SIG-M5 (cell line): ENCODE measurements around the gene MGMT.

Source experiments
- DNase-seq: peaks from one replicate; lab custom pipeline; 2025; lab: John Stamatoyannopoulos, UW

MGMT gene

DNA sequence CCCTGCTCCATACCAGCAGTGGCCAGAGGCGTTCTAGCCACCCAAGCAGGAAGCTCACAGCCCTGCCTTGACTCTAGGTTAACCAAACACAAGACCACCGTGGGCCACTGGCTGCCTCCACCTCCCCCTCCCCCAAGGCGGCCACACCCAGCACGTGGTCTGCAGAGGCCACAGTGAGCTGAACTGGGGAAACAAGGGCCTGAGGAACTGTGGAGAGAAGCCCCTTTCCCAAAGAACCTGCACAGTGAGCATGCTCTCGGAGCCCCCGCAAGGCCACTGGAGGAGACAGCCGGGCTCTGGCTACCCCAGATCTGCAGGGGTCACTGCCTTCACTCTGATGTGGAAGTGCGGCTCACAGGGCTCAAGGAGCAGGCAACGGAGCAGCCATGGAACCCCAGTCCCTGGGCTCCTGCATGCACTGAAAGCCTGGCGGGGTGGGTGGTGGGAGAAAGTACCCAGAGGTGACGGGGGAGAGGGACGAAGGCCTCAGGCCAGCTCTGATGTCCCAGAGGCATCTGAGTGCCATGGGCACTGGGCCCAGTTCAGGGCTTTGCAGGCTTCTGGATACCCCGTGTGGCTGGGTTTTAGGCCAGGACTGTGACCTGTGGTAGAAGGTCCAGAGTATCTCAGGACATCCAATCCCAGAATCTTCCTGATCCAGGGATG is 307.8 kb downstream of the MGMT start:
- no peak for DNase-seq

DNA sequence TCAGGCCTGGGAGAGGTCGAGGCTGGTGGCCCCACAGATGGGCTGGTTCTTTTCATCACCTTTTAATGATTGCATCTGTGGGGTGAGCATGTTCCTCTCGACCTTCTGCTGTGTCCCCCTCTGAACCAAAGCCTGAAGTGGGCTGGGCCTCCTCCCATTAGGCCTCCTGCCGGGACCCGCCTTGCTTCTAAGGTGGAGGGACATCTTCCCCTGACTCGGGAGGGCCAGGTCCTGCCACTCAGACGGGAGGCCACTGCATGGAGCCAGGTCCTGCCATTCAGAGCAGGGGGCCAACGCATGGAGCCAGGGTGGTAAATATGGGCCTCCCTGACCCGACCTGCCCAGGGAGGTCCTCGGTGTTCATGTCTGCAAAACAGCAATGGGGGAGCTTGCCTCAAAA is 308.6 kb downstream of the MGMT start:
- DNase-seq = no peak

- no peak for DNase-seq
Observed at GRCh38 chr10:129777687-129778086, 310.6 kb downstream of the MGMT start.

DNA sequence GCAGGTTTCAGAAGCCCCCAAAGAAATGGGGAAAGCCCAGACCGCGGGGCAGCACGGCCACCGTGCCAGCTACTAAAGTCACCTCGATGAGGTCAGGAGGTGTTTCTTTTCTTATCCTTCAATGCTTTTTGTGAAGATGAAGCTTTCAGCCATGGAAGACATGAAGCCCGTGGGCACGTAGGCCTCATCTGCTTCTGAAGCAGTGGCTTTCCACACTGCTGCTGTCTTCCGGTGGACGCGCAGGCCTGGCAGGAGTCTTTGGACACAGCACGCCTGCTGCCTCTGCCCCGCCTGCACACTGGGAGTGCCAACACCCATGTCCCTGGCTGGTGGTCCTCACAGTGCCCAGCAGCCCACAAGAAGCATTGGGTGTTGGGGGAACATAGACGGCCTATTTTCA is 311.5 kb downstream of the MGMT start:
- no peak for DNase-seq

- no peak for DNase-seq
Observed at GRCh38 chr10:129779126-129780111, 312.4 kb downstream of the MGMT start.

GRCh38 chr10:129780198-129780597 is 313.2 kb downstream of the MGMT start:
- no peak for DNase-seq

- no peak for DNase-seq
Observed at GRCh38 chr10:129780901-129781795, 314.1 kb downstream of the MGMT start.

DNA sequence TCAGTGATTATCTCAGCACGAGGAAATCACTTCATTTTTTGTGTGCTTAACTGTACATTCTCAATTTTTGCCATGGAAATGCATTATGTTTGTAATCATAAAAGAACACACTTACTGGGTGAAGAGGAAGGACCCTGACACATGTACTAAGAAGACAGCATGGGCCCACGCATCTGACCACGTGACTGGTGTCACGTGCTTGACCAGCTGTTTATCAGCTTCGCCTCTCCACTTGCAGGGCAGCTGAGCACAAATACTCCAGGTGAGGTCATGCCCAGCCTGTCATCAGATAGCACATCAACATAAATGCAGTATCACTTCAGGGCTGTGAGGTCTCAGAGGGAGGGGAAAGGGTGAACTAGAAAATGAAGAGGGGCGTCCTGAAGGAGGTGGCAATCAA is 317.2 kb downstream of the MGMT start:
- no peak for DNase-seq

- no peak for DNase-seq
Observed at GRCh38 chr10:129784891-129785290, 317.9 kb downstream of the MGMT start.

DNA sequence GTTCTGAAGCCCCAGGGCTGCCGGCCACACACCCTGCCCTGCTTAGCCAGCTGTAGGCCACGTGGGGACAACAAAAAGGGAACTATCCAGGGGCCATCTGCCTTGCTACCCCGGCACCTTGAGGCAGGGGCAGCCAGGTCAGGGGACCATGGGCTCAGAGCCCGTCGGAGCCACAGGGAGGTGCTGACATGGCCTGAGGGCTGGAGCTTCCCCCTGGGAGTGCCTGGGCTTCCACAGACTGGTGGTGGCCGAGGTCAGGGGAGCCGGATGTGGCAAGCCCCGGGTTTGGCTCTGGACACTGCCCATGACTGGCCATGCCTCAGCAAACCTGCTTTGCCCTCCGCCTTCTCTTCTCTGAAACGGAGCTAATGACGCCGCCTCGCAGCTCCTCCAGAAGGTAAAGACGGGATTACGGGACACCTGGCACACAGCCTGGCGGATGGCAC is 318.5 kb downstream of the MGMT start:
- no peak for DNase-seq

GRCh38 chr10:129786216-129786615 is 319.2 kb downstream of the MGMT start:
- DNase-seq = no peak

DNA sequence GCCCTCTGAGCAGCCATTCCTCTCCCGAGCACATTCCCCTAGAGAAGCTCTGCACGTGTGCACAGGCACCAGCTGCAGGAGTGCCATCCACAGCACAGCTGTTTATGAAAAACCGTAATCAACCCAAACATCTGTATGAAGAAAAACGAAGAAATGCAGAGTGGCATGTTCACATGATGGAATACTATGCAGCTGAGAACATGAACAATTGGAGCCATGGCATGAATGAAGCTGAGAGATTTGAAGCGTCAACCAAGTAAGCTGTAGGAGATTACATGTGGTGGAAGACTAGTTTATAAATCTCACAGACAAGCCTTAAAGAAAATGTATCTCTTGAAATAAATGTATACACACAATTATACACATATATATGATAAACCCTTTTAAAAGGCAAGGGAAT is 320.5 kb downstream of the MGMT start:
- DNase-seq = no peak

- DNase-seq = no peak
Observed at GRCh38 chr10:129788215-129788614, 321.2 kb downstream of the MGMT start.

DNA sequence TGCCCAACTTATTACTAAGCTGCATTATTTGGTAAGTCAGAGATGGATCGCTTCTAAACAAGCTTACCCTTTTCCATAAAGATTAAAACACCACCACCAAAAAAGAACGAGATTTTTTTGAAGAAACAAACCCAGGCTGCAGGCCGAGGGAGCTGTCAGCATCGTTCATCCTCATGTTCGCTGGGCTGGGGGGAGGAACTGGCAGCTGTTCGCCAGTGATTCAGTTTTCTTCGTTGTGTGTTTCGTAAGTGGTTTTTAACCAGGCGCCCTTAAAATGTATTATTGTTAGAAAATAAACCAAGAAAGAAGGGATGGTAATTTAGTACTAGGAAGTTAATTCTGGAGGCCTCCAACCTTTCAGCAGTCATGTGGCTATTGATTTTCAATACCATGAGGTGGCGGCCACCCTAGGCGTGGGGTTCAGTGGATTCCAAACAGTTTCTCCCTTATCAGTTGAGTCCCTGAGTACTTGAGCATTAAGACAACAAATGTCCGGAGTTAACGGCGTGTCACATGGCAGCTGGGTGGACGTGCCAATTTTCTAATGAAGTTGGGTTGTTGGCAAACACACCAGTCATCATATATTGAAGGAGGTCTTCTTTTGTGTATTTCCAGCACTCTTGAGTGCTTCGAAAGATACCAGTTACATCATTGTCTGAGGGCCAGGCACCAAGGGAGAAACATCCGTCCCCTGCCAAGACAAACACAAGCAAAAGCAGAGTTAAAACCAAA is 323.8 kb downstream of the MGMT start:
- no peak for DNase-seq

DNA sequence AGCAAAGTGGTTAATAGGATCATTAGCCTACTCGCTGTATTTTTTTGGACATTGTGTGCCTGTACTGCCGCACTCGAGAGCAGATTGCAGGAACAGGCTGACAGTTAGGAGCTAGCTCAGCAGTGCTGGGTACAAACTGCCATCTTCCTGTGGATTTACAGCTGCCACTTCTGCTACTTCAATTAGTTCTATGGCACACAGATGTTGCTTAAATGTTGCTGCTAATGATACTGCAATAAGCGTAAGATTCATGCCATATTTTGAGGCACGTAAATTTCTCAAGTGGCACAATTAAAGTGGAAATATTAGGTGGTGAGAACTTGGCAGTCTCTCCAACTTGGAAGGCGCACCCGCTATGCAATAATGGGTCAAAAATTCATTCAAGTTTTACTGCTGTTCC is 325.1 kb downstream of the MGMT start:
- no peak for DNase-seq

DNA sequence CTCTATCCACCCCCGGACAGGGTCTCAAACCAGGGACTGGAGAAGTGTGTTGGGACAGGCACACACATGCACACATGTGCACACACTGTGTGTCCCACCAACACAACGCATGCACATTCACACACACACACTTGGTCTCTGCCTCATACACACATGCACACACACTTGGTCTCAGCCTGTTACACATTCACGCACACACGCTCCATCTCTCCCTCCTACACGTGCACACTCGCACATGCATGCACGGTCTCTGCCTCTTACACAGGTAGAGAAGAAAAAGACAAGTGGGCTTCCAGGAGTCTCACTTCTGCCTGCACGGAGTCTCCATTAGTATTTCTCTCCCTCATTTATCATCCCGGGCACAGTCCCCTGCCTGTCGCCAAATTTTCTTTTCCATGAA is 325.8 kb downstream of the MGMT start:
- DNase-seq = no peak

- DNase-seq = no peak
Observed at GRCh38 chr10:129793479-129793878, 326.4 kb downstream of the MGMT start.

GRCh38 chr10:129793996-129794395 is 327.0 kb downstream of the MGMT start:
- DNase-seq = no peak

DNA sequence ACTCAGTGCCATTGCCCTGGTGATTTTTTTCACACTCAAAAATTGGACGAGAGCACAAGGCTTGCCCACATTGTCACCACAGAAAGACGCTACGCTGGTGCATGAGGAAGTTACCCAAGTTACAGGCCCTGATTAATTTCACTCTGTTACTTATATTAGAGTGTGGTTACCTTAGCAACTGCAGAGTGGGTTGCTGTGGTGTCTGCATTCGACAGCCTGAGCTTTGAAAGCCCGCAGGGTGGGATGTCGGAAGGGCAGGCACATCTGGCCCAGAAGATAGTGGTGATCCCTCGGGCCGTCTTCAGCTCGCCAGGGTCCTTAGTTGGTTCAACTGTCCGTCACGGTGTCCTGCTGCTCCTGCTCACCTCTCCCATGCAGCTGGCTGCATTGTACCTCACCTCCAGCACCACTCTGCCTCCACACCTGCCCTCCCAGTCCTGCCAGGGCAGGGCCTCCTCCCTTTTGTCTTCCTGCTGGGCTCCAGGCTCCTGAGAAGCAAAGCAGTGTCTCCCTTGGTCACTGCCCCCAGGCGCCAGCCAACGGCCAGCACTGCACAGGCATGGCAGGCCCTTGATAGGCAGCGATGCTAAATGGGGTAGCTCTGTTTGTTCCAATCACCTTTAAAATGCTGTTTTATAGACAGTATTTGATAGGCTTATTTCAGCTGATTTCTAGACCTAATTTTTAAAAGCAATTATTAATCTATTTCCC is 329.8 kb downstream of the MGMT start:
- DNase-seq = no peak

DNA sequence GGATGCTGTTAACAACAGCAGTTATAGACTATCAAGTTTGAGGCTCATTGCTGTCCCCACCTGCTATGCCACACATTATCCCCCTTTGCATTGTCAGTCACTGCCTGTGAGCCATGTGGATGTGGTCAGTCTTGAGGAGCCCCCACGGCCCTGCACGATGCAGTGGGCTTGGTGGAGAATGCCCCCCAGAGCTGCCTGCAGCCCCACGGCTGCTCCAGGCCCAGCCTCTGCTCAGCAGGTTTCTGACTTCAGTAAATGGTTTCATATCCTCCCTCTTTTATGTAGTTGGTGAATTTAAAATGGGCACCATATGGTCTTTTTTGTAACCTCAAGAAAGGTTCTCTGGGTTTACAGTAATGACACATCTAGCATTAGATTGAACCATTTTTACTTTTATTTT is 332.9 kb downstream of the MGMT start:
- no peak for DNase-seq

- DNase-seq = no peak
Observed at GRCh38 chr10:129800796-129801340, 333.8 kb downstream of the MGMT start.
